Effector memory CD8-positive, alpha-beta T cell (primary cell): ENCODE results near the gene TBC1D22A.
"Not testable (repeated sequence)": the region's sequence is repeated elsewhere in the genome, so short reads cannot be mapped to it uniquely, and the experiment has no call there.

ENCODE experiments used
- ATAC-seq: fragments of 150-1000 bp; cut with Tn5 transposase; replicated peaks from 2 replicates; pipeline ENCODE4 v1.10.0; 2021; ENCODE audit warnings: mild to moderate bottlenecking, moderate library complexity
- DNase-seq, 3 experiments: peaks; one replicate each; pipeline ENCODE4 v3.0.0; 2021
- H3K27ac Mint-ChIP-seq, 2 donors: one replicate each; pipeline ENCODE4 v1.8.0; 2022; ENCODE audit warnings: mild to moderate bottlenecking in 2 of 2, mixed read lengths in 2 of 2, moderate library complexity in 2 of 2
- H3K27me3 Mint-ChIP-seq, 2 donors: one replicate each; pipeline ENCODE4 v1.8.0; 2022; ENCODE audit warnings: mixed read lengths in 2 of 2
- H3K36me3 Mint-ChIP-seq: one replicate; pipeline ENCODE4 v1.8.0; 2022; ENCODE audit warnings: mild to moderate bottlenecking, moderate library complexity, mixed read lengths; ENCODE audit not compliant: insufficient read depth
- H3K4me1 Mint-ChIP-seq, 2 donors: one replicate each; pipeline ENCODE4 v1.8.0; 2022; ENCODE audit warnings: low read depth in 2 of 2, mixed read lengths in 2 of 2
- H3K4me3 Mint-ChIP-seq, 2 donors: one replicate each; pipeline ENCODE4 v1.8.0; 2022; ENCODE audit warnings: mild to moderate bottlenecking in 2 of 2, mixed read lengths in 2 of 2, moderate library complexity in 2 of 2
- H3K9me3 Mint-ChIP-seq, 2 donors: one replicate each; pipeline ENCODE4 v1.8.0; 2022; ENCODE audit warnings: mixed read lengths in 2 of 2

Gene TBC1D22A

GRCh38 chr22:46971099-46971763, 208.8 kb downstream of the TBC1D22A start:
- no peak for DNase-seq
- H3K36me3 Mint-ChIP-seq: peaks cover 22% of the 10 kb centered on the region
- peaks cover 22 to 30% of the 10 kb centered on the region in 2 donors for H3K4me1 Mint-ChIP-seq
- no peaks in the 10 kb centered on the region for H3K27me3 Mint-ChIP-seq
- H3K27ac Mint-ChIP-seq: peak overlapping the region in 1 of 2 donors; percentile 68
- no peak for ATAC-seq
- H3K9me3 Mint-ChIP-seq: no peaks in the 10 kb centered on the region
- no peak overlapping the region for H3K4me3 Mint-ChIP-seq

GRCh38 chr22:46971764-46972125, 209.3 kb downstream of the TBC1D22A start:
- Mint-ChIP-seq H3K4me3 (no peak overlapping the region), H3K36me3 (peaks cover 21% of the 10 kb centered on the region), H3K27ac (no peak overlapping the region), H3K27me3 (no peaks in the 10 kb centered on the region), H3K9me3 (no peaks in the 10 kb centered on the region), H3K4me1 (peaks cover 20 to 28% of the 10 kb centered on the region in 2 donors)
- ATAC-seq (no peak), DNase-seq (no peak)

DNA sequence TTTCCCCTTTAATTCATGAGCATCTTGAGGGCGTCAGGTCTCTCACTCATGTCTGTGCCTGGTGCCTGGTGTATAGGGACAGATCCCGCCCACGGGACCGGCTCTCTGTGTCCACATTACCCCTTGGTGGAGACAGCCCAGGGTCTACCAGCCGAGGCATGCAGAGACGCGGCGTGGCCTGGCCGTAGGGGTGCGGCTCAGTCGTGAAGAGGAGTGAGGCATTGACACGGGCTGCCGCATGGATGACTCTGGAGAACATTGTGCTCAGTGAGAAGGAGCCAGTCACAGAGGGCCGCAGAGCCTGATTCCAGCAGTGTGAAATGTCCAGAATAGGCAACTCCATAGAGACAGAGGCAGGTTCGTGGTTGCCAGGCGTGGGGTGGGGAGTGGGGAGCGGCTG, 209.8 kb downstream of the TBC1D22A start:
- Mint-ChIP-seq H3K36me3 (peaks cover 23% of the 10 kb centered on the region), H3K4me1 (peaks cover 23 to 26% of the 10 kb centered on the region in 2 donors), H3K27me3 (no peaks in the 10 kb centered on the region), H3K4me3 (no peak overlapping the region), H3K27ac (no peak overlapping the region), H3K9me3 (no peaks in the 10 kb centered on the region)
- no peak for DNase-seq
- no peak for ATAC-seq

DNA sequence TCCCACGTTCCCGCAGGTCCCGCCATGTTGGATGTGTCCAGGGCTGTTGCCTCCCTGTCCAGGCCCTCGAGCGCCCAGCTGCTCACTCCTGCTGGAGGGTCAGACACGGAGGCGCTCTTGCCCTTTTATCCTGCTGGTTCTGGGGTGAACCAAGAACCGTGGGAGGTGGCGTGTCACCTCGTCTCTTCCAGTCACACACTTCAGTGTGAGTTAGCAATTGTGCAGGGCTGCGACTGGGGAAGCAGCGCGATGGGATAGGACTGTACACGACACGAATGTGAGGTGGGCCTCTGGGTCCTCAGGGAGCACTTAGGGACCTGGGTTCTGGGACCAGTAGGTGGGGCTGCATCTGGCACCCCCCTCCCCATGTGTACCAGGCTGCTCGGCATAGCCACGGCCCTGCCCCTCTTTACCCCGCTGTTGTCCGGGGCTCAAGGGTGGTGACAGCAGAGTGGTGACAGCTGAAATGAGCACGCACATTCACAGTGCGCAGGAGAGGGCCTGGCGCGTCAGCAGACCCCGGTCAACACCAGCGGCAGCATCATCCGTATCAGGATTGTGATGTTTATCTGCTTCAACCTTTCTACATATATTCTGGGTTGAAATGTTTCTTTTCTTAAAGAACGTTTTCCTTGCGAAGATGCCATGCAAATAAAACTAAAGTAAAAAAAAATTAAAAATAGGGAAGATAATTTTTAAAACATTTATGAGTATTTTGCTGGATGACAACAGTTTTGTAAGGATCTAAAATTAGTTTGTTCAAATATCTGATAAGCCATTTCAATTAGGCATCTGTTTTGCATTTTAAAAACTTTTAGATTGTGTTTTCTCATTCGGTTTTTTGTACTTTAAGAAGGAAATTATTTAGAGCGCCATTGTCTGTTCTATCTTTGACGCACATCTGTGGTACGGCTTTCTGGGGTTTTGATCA, 210.7 kb downstream of the TBC1D22A start:
- H3K4me1 Mint-ChIP-seq: peaks cover 19 to 26% of the 10 kb centered on the region in 2 donors

GRCh38 chr22:46974077-46974476, 211.6 kb downstream of the TBC1D22A start:
- ATAC-seq (no peak), DNase-seq (no peak)
- Mint-ChIP-seq H3K36me3 (peaks cover 33% of the 10 kb centered on the region), H3K4me1 (peaks cover 13 to 20% of the 10 kb centered on the region in 2 donors), H3K4me3 (no peak overlapping the region), H3K27ac (no peak overlapping the region), H3K9me3 (no peaks in the 10 kb centered on the region), H3K27me3 (no peaks in the 10 kb centered on the region)

More for the DNA sequence above, 210.7 kb downstream of the TBC1D22A start:
- Mint-ChIP-seq H3K27me3 (no peaks in the 10 kb centered on the region), H3K4me3 (no peak overlapping the region), H3K27ac (no peak overlapping the region), H3K9me3 (no peaks in the 10 kb centered on the region), H3K36me3 (peaks cover 29% of the 10 kb centered on the region)
- DNase-seq (no peak), ATAC-seq (no peak)

- no peak for ATAC-seq
Observed at GRCh38 chr22:46974631-46975585, 212.5 kb downstream of the TBC1D22A start.

DNA sequence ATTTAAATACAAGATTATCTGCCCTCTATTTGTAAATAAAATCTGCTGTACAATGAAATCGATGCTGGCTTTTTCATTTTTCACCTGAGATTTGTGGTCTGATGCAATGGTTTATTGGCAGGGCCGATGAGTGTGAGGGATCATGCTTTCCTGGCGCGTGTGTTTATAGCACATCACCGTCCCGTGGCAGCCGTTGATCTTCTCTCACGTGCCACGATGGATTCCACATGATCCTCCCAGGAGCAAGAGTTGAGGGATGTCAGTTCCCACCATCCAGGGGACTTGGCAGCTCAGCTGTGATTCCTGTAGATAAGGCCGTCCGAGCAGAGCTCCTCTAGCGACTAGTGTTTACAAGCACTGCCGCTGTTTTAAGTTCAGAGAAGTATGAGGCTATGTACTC, 213.7 kb downstream of the TBC1D22A start:
- no peak overlapping the region for H3K4me3 Mint-ChIP-seq
- ATAC-seq: no peak

More at GRCh38 chr22:46974631-46975585, 212.5 kb downstream of the TBC1D22A start:
- H3K27ac Mint-ChIP-seq: no peak overlapping the region
- H3K27me3 Mint-ChIP-seq: no peaks in the 10 kb centered on the region
- no peaks in the 10 kb centered on the region for H3K9me3 Mint-ChIP-seq
- no peak overlapping the region for H3K4me3 Mint-ChIP-seq
- H3K4me1 Mint-ChIP-seq: peaks cover 10 to 12% of the 10 kb centered on the region in 2 donors
- H3K36me3 Mint-ChIP-seq: peaks cover 33% of the 10 kb centered on the region
- DNase-seq: no peak

DNA sequence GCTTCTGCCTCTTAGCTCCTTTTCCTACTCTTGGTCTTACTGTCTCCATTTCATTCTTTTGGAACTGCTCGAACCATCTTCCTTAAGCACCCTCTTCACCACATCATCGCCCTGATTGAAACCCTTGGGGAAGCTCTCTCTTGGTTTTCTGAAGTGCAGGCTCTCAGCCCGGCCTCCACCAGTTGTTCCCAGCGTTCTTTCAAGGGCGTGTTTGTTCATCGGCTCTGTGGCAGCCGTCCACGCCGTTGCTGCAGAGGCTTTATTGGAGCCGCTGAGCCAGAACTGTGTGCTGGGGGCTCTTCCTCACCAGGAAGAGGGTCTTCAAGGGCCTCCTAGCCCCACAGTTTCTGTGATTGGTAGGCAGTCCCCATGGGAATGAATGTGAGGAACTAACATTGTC, 214.1 kb downstream of the TBC1D22A start:
- no peak overlapping the region for H3K27ac Mint-ChIP-seq
- H3K4me1 Mint-ChIP-seq: peaks cover 8 to 17% of the 10 kb centered on the region in 2 donors
- H3K27me3 Mint-ChIP-seq: no peaks in the 10 kb centered on the region
- ATAC-seq: no peak
- DNase-seq: no peak
- H3K9me3 Mint-ChIP-seq: no peaks in the 10 kb centered on the region
- H3K4me3 Mint-ChIP-seq: no peak overlapping the region
- H3K36me3 Mint-ChIP-seq: peaks cover 33% of the 10 kb centered on the region

More for the DNA sequence above, 213.7 kb downstream of the TBC1D22A start:
- no peaks in the 10 kb centered on the region for H3K9me3 Mint-ChIP-seq
- no peak for DNase-seq
- peaks cover 5 to 14% of the 10 kb centered on the region in 2 donors for H3K4me1 Mint-ChIP-seq
- no peaks in the 10 kb centered on the region for H3K27me3 Mint-ChIP-seq
- peaks cover 33% of the 10 kb centered on the region for H3K36me3 Mint-ChIP-seq
- no peak overlapping the region for H3K27ac Mint-ChIP-seq

GRCh38 chr22:46977656-46978343, 215.3 kb downstream of the TBC1D22A start:
- peak overlapping the region; percentile 30 to 73 for H3K27ac Mint-ChIP-seq
- peaks cover 9 to 25% of the 10 kb centered on the region in 2 donors for H3K4me1 Mint-ChIP-seq
- no peak for ATAC-seq
- no peaks in the 10 kb centered on the region for H3K9me3 Mint-ChIP-seq
- peaks cover 33% of the 10 kb centered on the region for H3K36me3 Mint-ChIP-seq
- H3K4me3 Mint-ChIP-seq: no peak overlapping the region
- DNase-seq: no peak
- H3K27me3 Mint-ChIP-seq: no peaks in the 10 kb centered on the region

- not testable (repeated sequence) for H3K9me3 Mint-ChIP-seq, ATAC-seq, DNase-seq, H3K27ac Mint-ChIP-seq, H3K27me3 Mint-ChIP-seq, H3K4me3 Mint-ChIP-seq
- peaks cover 35% of the 10 kb centered on the region for H3K36me3 Mint-ChIP-seq
- peaks cover 14 to 30% of the 10 kb centered on the region in 2 donors for H3K4me1 Mint-ChIP-seq
Observed at GRCh38 chr22:46978668-46979067, 216.2 kb downstream of the TBC1D22A start.

GRCh38 chr22:46979506-46979905, 217.1 kb downstream of the TBC1D22A start:
- Mint-ChIP-seq H3K9me3 (no peaks in the 10 kb centered on the region), H3K27ac (no peak overlapping the region), H3K36me3 (peaks cover 29% of the 10 kb centered on the region), H3K4me3 (no peak overlapping the region), H3K4me1 (peaks cover 14 to 31% of the 10 kb centered on the region in 2 donors), H3K27me3 (no peaks in the 10 kb centered on the region)
- no peak for ATAC-seq
- no peak for DNase-seq

GRCh38 chr22:46980392-46980791, 217.9 kb downstream of the TBC1D22A start:
- ATAC-seq (no peak), DNase-seq (no peak)
- Mint-ChIP-seq H3K9me3 (no peaks in the 10 kb centered on the region), H3K27me3 (no peaks in the 10 kb centered on the region), H3K36me3 (peaks cover 25% of the 10 kb centered on the region), H3K4me1 (peaks cover 14 to 35% of the 10 kb centered on the region in 2 donors), H3K4me3 (no peak overlapping the region), H3K27ac (peak overlapping the region; percentile 11 to 33)
